Body of pancreas (tissue), 4 donors: Measurements from ENCODE around the gene KCNK13.

ENCODE experiments used
- POLR2A ChIP-seq, 3 donors: fragments of 450-650 bp; IDR thresholded peaks; one replicate each; pipeline ENCODE4 v1.6.1; 2016; ENCODE audit warnings: antibody characterized with exemption in 3 of 3, mild to moderate bottlenecking in 2 of 3
- TF ChIP-seq, protein P1 (sequence below), 7 experiments: fragments of 450-650 bp in 4 of 7; fragments of 200-600 bp in 3 of 7; sonication (generic) in 3 of 7; IDR thresholded peaks; one replicate each; pipeline ENCODE4 v1.5.1; 2016 to 2019; ENCODE audit warnings: antibody characterized with exemption in 7 of 7

- TF ChIP-seq, protein P1, sequence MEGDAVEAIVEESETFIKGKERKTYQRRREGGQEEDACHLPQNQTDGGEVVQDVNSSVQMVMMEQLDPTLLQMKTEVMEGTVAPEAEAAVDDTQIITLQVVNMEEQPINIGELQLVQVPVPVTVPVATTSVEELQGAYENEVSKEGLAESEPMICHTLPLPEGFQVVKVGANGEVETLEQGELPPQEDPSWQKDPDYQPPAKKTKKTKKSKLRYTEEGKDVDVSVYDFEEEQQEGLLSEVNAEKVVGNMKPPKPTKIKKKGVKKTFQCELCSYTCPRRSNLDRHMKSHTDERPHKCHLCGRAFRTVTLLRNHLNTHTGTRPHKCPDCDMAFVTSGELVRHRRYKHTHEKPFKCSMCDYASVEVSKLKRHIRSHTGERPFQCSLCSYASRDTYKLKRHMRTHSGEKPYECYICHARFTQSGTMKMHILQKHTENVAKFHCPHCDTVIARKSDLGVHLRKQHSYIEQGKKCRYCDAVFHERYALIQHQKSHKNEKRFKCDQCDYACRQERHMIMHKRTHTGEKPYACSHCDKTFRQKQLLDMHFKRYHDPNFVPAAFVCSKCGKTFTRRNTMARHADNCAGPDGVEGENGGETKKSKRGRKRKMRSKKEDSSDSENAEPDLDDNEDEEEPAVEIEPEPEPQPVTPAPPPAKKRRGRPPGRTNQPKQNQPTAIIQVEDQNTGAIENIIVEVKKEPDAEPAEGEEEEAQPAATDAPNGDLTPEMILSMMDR (IDR thresholded peaks at IDR 0.05), result no peak
- TF ChIP-seq POLR2A (IDR thresholded peaks at IDR 0.05), result no peak
These were observed 8.8 kb upstream of the KCNK13 start for GRCh38 chr14:90053044-90053443.
